HAP-1 (cell line): Measurements from ENCODE around the gene LINGO4.

Experiments
- DNase-seq, 2 experiments: peaks; one replicate each; pipeline ENCODE4 v3.0.0-alpha.2; 2016 to 2020; ENCODE audit warnings: low spot score in 2 of 2
- H3K27me3 ChIP-seq: fragments of 250-450 bp; sonication (Bioruptor Pico); 2 replicates; pipeline ENCODE4 v1.5.1; 2020; ENCODE audit warnings: low read depth, mild to moderate bottlenecking, moderate library complexity
- H3K36me3 ChIP-seq: fragments of 250-450 bp; sonication (Bioruptor Pico); replicated peaks from 2 replicates; pipeline ENCODE4 v1.5.1; 2020; ENCODE audit warnings: mild to moderate bottlenecking
- H3K4me1 ChIP-seq: fragments of 250-450 bp; sonication (Bioruptor Pico); 2 replicates; pipeline ENCODE4 v1.5.1; 2020; ENCODE audit warnings: mild to moderate bottlenecking
- H3K4me3 ChIP-seq: fragments of 250-450 bp; sonication (Bioruptor Pico); 2 replicates; pipeline ENCODE4 v1.5.1; 2020; ENCODE audit warnings: mild to moderate bottlenecking, moderate library complexity
- H3K9me3 ChIP-seq: fragments of 250-450 bp; sonication (Bioruptor Pico); 2 replicates; pipeline ENCODE4 v1.5.1; 2020; ENCODE audit warnings: mild to moderate bottlenecking, moderate library complexity
- in situ Hi-C: fragments of 300-500 bp; cut with MboI; formaldehyde crosslinking; loops from 3 replicates; pipeline ENCODE4 v1.14.3; 2020; ENCODE audit warnings: low sequenced_read_pairs, inconsistent platforms, mixed read lengths

The LINGO4 gene

DNA sequence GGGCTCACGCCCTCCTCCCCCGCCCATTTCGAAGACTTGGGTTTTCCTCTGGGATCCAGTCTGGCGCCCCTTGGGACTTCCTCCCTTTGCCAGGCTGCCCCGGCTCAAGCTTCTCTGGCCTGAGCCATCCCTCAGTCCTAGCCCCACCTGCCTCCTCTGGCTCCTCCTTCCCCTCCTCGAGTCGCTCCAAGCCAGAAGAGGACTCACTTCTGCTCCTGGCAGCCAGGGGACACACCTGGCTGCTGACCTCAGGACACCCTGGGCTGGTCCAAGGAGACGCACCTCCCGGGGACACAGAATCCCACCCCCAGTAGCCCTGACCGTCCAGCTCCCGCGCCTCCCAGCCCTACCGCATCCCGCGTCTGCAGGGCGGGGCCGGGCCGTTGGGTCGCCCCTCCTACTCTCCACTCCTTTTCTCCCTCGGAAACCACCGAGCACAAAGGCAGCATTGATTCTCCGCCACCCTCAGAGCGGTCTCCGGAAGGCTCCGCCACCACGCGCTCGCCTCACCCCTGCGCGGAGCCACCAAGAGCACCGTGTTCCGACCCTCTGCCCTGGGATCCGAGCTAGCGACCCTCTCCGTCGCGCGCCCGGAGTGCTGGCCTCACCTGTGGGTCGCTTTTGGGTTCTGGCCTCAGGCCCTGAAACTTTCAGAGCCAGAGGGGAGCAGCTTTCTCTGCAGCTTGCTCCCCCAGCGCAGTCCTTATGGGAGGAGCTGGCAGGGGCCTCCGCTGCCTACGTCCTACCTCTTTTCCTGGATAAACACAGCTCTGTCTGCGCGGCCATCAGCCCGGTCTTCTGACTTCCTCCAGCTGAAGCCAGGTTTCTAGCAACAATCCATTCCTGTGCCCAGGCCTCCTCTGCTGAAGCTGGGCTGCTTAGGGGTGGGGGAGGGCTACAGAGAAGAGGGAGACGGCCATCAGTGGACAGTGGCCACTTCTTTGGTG is 34.5 kb upstream of the LINGO4 start, which contains the start of gene C2CD4D:
Gene C2CD4D (minus strand): TSS at position 364 of the 947 bp plus-strand sequence. CDS start 831 bp downstream, outside the sequence.
- H3K27me3 ChIP-seq: no peaks in the 10 kb centered on the region

DNA sequence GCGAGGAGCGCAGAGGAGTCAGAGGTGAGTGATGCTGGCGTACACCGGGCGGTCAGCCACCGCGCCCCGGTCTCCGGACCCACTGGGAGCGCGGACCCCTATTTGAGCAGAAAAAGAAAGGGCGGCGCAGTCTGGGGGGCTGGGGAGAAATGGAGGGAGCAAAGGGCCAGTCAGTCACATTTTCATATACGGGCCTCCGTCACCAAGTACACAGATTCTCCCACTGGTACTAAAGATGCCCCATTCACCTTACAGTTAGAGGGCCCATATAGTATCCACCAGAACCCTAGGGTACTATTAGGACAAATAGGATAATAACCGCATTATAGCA is 33.8 kb upstream of the LINGO4 start:
- no peaks in the 10 kb centered on the region for H3K4me1 ChIP-seq
- no peaks in the 10 kb centered on the region for H3K27me3 ChIP-seq
- H3K36me3 ChIP-seq: no peaks in the 10 kb centered on the region
- no peak for DNase-seq
- in situ Hi-C loops: no loop called here
- H3K9me3 ChIP-seq: no peaks in the 10 kb centered on the region; the same call in 1 of the 2 replicates
- no peak overlapping the region for H3K4me3 ChIP-seq

More for the DNA sequence above, 34.5 kb upstream of the LINGO4 start, which contains the start of gene C2CD4D:
- Histone ChIP-seq H3K9me3 (no peaks in the 10 kb centered on the region; the same call in 1 of the 2 replicates), H3K4me1 (no peaks in the 10 kb centered on the region), H3K4me3 (no peak within 1 kb of the TSS), H3K36me3 (no peaks in the 10 kb centered on the region)
- in situ Hi-C loops: no loop called here
- no peak for DNase-seq

DNA sequence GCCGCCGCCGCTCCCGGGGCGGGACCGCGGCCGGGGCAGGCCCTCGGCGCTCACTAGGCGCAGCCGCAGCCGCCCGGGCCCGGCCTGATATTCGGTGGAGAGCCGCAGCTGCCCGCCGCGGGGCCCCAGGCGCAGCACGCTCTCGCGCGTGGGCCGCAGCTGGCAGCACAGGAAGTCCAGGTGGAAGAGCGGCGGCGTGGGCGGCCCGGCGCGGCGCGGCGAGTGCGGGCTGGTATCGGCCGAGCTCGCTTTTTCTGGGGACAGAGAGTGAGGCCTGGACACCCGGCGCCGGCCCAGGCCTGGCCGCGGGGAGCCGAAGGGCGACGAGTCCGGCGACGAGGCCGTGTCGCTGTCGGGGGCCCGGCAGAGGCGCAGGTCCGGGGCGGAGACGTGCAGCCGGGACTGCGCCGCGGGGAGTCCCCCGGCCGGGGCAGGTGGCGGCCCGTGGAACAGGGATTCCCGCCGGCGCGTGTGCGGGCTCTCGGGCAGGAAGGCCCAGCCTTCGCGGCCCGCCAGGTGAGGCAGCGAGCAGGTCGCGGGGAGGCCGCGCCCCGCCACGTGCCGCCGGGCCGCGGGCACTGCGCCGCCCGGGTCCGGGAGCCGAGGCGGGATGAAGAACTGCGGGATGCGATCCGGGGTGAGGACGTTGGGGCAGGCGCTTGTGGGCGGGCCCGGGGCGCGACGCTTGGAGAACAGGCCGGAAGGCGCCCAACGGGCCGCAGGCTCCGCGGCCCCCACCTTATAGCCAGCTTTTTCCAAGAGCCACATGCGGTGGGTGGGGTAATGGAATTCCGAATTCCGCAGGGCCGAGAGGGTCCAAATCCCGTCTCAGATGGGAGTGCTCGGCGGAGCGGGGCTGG is 33.2 kb upstream of the LINGO4 start:
- Histone ChIP-seq H3K4me1 (no peaks in the 10 kb centered on the region), H3K27me3 (no peaks in the 10 kb centered on the region), H3K9me3 (no peaks in the 10 kb centered on the region; the same call in 1 of the 2 replicates), H3K36me3 (no peaks in the 10 kb centered on the region), H3K4me3 (no peak overlapping the region)
- DNase-seq: no peak
- in situ Hi-C loops: no loop called here

DNA sequence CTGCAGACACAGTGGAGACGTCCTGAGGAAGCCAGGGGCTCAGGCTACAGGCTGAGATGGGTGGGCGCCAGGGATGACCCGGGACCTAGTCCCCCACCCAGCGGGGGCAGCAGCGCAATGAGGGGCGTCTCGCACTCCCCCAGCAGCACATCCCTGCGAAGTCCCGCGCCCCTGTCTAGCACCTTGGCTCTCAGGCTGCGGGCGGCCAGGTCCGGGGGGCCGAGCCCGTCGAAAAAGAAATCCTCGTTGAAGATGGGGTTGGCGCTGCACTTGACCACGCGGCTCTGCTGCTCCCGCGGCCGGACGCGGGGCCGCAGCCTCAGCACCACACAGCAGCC is 32.6 kb upstream of the LINGO4 start:
- Histone ChIP-seq H3K4me3 (no peak overlapping the region), H3K27me3 (no peaks in the 10 kb centered on the region), H3K4me1 (no peaks in the 10 kb centered on the region), H3K36me3 (no peaks in the 10 kb centered on the region), H3K9me3 (no peaks in the 10 kb centered on the region; the same call in 1 of the 2 replicates)
- DNase-seq: no peak
- in situ Hi-C loops: no loop called here

DNA sequence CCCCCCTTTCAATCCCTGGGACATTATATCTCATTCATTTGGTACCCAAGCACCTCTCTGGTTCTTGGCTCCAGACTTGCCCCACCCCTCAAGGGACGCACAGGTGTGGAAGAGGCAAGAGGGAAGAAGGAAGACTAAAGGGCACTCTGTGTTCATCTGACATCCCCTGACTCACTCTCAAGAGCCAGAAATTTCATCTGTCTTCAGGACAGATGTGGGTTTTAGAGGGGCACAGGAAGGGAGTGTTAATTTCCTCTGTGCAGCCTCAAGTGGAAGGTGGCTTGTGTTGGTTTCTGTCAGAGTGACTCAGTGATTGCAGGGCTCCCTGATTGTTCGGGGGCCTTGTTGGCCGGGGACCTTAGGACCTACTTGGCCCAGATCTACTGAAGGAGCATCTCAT is 32.0 kb upstream of the LINGO4 start:
- in situ Hi-C loops: no loop called here
- Histone ChIP-seq H3K36me3 (no peaks in the 10 kb centered on the region), H3K4me3 (no peak overlapping the region), H3K4me1 (no peaks in the 10 kb centered on the region), H3K27me3 (no peaks in the 10 kb centered on the region), H3K9me3 (no peaks in the 10 kb centered on the region; the same call in 1 of the 2 replicates)
- no peak for DNase-seq

DNA sequence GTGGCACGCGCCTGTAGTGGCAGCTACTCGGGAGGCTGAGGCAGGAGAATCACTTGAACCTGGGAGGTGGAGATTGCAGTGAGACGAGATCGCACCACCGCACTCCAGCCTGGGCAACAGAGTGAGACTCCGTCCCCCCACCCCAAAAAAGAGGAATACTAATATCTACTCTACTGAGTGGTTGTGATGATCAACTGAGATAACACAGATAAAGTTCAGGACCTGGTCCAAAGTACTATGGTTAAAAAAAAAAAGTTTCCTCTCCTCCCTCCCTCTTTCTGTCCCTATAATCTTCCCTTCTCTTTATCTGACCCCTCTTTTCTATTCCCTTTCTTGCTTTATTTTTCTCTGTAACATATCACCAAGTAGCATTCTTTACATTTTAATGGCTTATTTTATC is 30.4 kb upstream of the LINGO4 start:
- no peaks in the 10 kb centered on the region for H3K36me3 ChIP-seq
- in situ Hi-C loops: no loop called here
- no peak overlapping the region for H3K4me3 ChIP-seq
- H3K4me1 ChIP-seq: no peaks in the 10 kb centered on the region
- H3K27me3 ChIP-seq: no peaks in the 10 kb centered on the region
- DNase-seq: no peak
- no peaks in the 10 kb centered on the region; the same call in 1 of the 2 replicates for H3K9me3 ChIP-seq

DNA sequence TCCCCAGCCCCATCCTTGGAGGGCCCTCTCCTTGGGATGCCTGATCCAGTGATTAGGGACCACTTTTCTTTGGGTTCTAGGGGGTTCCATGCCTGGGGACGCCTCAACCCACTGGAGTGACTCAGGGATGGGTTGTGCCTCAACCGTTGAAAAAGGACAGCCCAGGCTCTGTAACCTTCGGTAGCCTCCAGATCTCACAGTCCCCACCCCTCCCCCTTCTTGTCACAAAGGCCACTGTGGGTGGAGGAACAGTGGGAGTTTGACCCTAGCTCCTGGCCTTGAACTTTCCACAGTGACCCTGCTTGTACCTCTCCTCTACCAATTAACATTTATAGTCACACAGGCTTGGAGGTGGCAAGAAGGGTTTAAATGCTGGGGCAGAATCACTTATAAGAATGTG is 29.0 kb upstream of the LINGO4 start:
- in situ Hi-C loops: no loop called here
- H3K9me3 ChIP-seq: no peaks in the 10 kb centered on the region
- H3K36me3 ChIP-seq: no peaks in the 10 kb centered on the region
- no peak for DNase-seq
- no peak overlapping the region for H3K4me3 ChIP-seq
- no peaks in the 10 kb centered on the region for H3K4me1 ChIP-seq
- H3K27me3 ChIP-seq: no peaks in the 10 kb centered on the region

DNA sequence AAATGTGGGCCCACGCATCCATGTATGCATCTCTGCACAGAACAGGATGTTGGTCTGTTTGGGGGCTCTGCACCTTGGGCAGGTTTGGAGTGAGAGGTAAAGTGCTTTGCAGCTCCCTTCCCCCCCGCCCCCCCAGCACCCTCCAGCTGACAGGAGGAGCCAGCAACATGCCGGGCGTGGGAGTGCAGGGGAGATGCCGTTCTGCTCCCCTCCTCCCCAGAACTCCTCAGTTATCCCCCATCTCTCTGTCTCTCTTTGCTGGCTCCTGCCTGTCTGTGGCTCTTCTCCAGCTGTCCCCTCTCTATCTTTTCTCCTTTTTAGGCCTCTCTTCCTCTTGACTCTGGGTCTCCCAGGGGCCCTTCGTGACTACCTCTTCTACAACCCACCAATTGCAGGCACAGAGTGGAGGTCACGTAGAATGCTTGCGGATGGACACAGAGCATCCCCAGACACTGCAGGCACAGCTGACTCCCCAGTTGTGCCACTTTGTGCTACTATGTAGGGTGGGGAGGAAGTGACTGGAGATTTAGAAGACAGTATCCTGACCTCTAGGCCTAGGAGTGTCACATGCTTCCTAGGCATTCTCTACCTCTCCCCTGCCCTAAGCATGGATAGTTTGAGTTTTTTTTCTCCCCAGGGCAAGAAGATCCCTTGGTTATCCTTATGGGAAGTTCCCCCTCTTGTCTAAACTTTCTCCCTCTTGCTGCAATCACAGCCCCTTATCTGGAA is 28.1 kb upstream of the LINGO4 start:
- H3K4me1 ChIP-seq: no peaks in the 10 kb centered on the region
- no peaks in the 10 kb centered on the region for H3K27me3 ChIP-seq
- in situ Hi-C loops: no loop called here
- H3K36me3 ChIP-seq: no peaks in the 10 kb centered on the region
- DNase-seq: no peak
- H3K9me3 ChIP-seq: no peaks in the 10 kb centered on the region
- H3K4me3 ChIP-seq: no peak overlapping the region

DNA sequence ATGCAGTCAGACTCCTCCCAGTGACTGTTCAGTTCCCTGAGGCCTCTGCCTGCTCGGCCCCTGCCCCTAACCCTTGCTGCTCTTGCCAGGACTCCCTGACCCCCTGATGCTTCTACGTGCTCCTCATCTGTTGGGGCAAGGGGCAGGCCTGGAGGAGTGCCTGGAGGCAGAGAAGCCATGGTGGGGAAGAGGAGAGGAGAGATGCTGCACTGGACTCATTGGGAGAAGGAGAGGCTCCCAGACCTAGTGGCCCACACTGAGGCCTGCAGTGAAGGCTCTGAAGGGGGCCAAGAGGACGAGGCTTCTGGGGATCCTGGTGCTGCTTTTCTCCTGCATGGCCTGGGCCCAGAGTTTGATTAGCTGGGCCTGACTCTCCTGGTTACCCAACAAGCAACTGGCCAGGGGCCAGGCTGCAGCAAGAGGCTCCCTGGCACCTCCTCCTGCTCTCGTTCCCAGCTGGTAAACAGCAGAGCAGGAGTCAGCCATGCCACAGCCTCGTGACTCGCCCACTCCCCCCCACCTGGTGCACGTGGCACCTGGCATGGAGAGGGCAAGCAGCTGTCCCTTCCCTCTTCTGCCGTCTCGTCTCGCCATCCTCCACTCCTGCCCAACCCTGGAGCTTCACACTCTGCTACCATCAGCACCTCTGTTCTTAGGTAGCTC is 27.2 kb upstream of the LINGO4 start:
- H3K36me3 ChIP-seq: no peaks in the 10 kb centered on the region
- in situ Hi-C loops: no loop called here
- H3K9me3 ChIP-seq: no peaks in the 10 kb centered on the region
- H3K4me3 ChIP-seq: no peak overlapping the region
- no peaks in the 10 kb centered on the region for H3K4me1 ChIP-seq
- H3K27me3 ChIP-seq: no peaks in the 10 kb centered on the region
- no peak for DNase-seq

DNA sequence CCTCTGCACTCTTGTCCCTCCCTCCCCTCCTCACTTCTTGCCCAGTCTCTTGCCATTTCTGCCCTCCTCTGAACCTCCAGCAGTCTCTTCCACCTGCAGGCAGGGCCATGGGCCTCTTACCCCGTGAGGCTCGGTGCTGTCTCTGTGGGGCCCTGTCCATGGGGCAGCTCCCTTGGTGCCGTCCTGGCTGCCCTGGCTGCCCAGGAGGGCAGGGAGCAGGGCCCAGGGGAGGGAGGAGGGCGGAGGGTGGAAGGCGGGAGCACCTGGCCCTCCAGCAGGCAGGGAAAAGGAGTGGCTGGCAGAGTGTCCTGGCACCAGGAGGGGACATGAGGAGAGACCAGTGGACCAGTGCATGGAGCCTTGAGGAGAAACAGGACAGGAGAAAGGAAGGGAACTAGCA is 26.4 kb upstream of the LINGO4 start, which contains the start of gene RORC:
Gene RORC (minus strand): TSS at position 198 of the 400 bp plus-strand sequence. CDS start 38 bp downstream, at position 160.
- no peaks in the 10 kb centered on the region for H3K4me1 ChIP-seq

DNA sequence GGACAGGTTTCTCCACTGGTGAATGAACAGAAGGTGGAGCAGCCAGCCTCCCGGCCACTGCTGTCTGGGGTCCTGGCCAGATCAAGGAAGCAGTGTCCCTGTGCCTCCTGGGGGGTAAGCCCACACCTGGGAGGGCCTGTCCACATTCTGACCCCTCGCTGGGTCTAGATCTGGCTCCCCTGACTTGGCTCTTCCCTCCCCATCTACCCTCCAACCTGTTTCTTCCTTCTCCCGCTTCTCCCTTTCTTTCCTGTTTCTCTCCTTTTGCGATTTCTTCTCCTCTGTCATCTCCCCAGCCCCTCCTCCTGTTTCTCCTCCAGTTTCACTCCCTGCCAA is 26.0 kb upstream of the LINGO4 start:
- H3K27me3 ChIP-seq: no peaks in the 10 kb centered on the region
- no peak overlapping the region for H3K4me3 ChIP-seq
- DNase-seq: no peak
- H3K4me1 ChIP-seq: no peaks in the 10 kb centered on the region
- H3K9me3 ChIP-seq: no peaks in the 10 kb centered on the region
- in situ Hi-C loops: no loop called here
- H3K36me3 ChIP-seq: no peaks in the 10 kb centered on the region

More for the DNA sequence above, 26.4 kb upstream of the LINGO4 start, which contains the start of gene RORC:
- H3K4me3 ChIP-seq: no peak within 1 kb of the TSS
- H3K36me3 ChIP-seq: no peaks in the 10 kb centered on the region
- DNase-seq: no peak
- in situ Hi-C loops: no loop called here
- no peaks in the 10 kb centered on the region for H3K27me3 ChIP-seq
- H3K9me3 ChIP-seq: no peaks in the 10 kb centered on the region

DNA sequence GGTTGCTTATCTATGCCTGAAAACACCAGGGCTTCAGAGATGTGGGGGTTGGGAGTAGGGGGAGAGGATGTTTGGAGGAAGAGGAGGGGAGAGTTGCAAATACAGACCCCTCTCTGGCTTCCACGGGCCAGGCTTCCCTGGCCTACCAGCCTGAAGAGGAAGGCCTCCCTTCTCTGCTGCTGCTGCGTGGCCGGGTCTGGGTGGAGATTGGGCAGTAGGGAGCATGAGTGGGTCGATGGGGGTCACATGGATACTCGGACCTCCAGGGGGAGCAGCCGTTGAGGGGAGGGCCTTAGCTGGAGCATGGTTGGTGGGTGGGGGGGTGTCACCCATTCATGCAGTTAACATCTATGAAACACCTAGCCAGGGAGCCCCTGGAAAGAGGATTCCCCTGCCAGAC is 24.8 kb upstream of the LINGO4 start:
- Histone ChIP-seq H3K4me1 (no peaks in the 10 kb centered on the region), H3K27me3 (no peaks in the 10 kb centered on the region), H3K9me3 (no peaks in the 10 kb centered on the region), H3K4me3 (no peak overlapping the region), H3K36me3 (no peaks in the 10 kb centered on the region)
- in situ Hi-C loops: no loop called here
- no peak for DNase-seq
